HepG2 (cell line): ENCODE results near the gene FSCN2. TPM values are rescaled to one million over a fixed set of nuclear protein-coding genes. Genes with fewer than 3 reads are reported as not detected.

ENCODE experiments used
- ATAC-seq: fragments of 200-7000 bp; cut with Tn5 transposase; 3 replicates; pipeline ENCODE4 v1.9.1; 2020; ENCODE audit warnings: mild to moderate bottlenecking, moderate library complexity
- BruUV-seq: library from RNA; stranded (reverse); fragments of 400-500 nt; replicated peaks from 2 replicates; lab custom pipeline; 2021; lab: Mats Ljungman, UMichigan
- CTCF ChIA-PET: fragments of 300-600 bp; formaldehyde crosslinking; extraction: SDS; loops from one replicate; lab custom pipeline; 2021; ENCODE audit warnings: low total read pairs, inconsistent platforms, low intra/inter-chr PET ratio; lab: Yijun Ruan, JAX
- POLR2A ChIA-PET: fragments of 350-600 bp; sonication (Branson Sonifier 250); formaldehyde crosslinking; loops from one replicate; lab custom pipeline; 2020; ENCODE audit warnings: antibody characterized with exemption, inconsistent platforms; lab: Yijun Ruan, JAX
- DNase-seq: peaks from one replicate; pipeline ENCODE4 v3.0.0-alpha.2; 2015; ENCODE audit warnings: low spot score
- FAIRE-seq: peaks from 3 replicates; lab custom pipeline; 2011; peaks lifted over from hg19 to GRCh38; lab: Jason Lieb, UNC
- H2AFZ ChIP-seq: one replicate; pipeline ENCODE4 v1.6.1; 2011; ENCODE audit warnings: low read length, inconsistent platforms
- H3K27ac ChIP-seq: fragments of 300-600 bp; 3 replicates; pipeline ENCODE4 v1.8.0; 2011; ENCODE audit warnings: mixed run types, mild to moderate bottlenecking, mixed read lengths, low read length, inconsistent platforms; ENCODE audit not compliant: insufficient read depth; ENCODE audit errors: extremely low read length
- H3K27me3 ChIP-seq, 2 experiments: fragments of 200-600 bp in 1 of 2; 2 replicates in 1 of 2; 3 replicates in 1 of 2; pipeline versions ENCODE4 v1.6.0 to v1.8.0; 2011; ENCODE audit warnings: low read length in 2 of 2, mild to moderate bottlenecking in 2 of 2, moderate library complexity in 2 of 2, inconsistent platforms in 1 of 2; ENCODE audit not compliant: insufficient read depth in 2 of 2, control insufficient read depth in 1 of 2
- H3K36me3 ChIP-seq, 2 experiments: fragments of 200-600 bp in 1 of 2; replicated peaks in 1 of 2; 2 replicates in 1 of 2; 3 replicates in 1 of 2; pipeline versions ENCODE4 v1.5.1 to v1.8.0; 2011; ENCODE audit warnings: low read length in 2 of 2, inconsistent platforms in 1 of 2; ENCODE audit not compliant: insufficient read depth in 2 of 2, control insufficient read depth in 1 of 2
- H3K4me1 ChIP-seq: 2 replicates; pipeline ENCODE4 v1.5.1; 2012; ENCODE audit warnings: low read length, inconsistent platforms; ENCODE audit not compliant: insufficient read depth
- H3K4me2 ChIP-seq: 2 replicates; pipeline ENCODE4 v1.6.0; 2011; ENCODE audit warnings: low read depth, low read length, inconsistent platforms
- H3K4me3 ChIP-seq, 3 experiments: fragments of 200-600 bp in 1 of 3; sonication (generic), shearing (Covaris generic) in 1 of 3; replicated peaks in 1 of 3; 2 replicates each; pipeline ENCODE4 v1.5.1; 2011 to 2016; ENCODE audit warnings: low read length in 3 of 3, inconsistent platforms in 2 of 3, low read depth in 2 of 3, mild to moderate bottlenecking in 2 of 3, control low read depth in 1 of 3, mixed read lengths in 1 of 3; ENCODE audit not compliant: insufficient read depth in 1 of 3
- H3K79me2 ChIP-seq: one replicate; pipeline ENCODE4 v1.6.1; 2011; ENCODE audit warnings: low read length, inconsistent platforms; ENCODE audit not compliant: insufficient read depth
- H3K9ac ChIP-seq: 2 replicates; pipeline ENCODE4 v1.6.0; 2011; ENCODE audit warnings: mild to moderate bottlenecking, low read depth, low read length, inconsistent platforms; ENCODE audit not compliant: insufficient read depth
- H3K9me3 ChIP-seq: 2 replicates; pipeline ENCODE4 v1.5.1; 2012; ENCODE audit warnings: mild to moderate bottlenecking, low read length
- H4K20me1 ChIP-seq: 2 replicates; pipeline ENCODE4 v1.6.0; 2011; ENCODE audit warnings: inconsistent platforms, mild to moderate bottlenecking, low read length, moderate library complexity; ENCODE audit not compliant: insufficient read depth
- AGO2 ChIP-seq: fragments of 200-400 bp; formaldehyde crosslinking; optimal IDR thresholded peaks from 2 replicates; pipeline ENCODE3; 2017; ENCODE audit warnings: mild to moderate bottlenecking, low read depth, low read length, moderate library complexity
- EHMT2 ChIP-seq: fragments of 200-600 bp; sonication (generic); IDR thresholded peaks from 2 replicates; pipeline ENCODE4 v1.7.0; 2017; ENCODE audit warnings: antibody characterized with exemption, low read depth, low read length, borderline replicate concordance
- FOXC1 ChIP-seq: sonication (generic); formaldehyde crosslinking; IDR thresholded peaks from 2 replicates; pipeline ENCODE4 v1.8.0; 2022; ENCODE audit warnings: mild to moderate bottlenecking, missing genetic modification reagents, borderline replicate concordance
- FOXP1 ChIP-seq, 2 experiments: fragments of 450-650 bp in 1 of 2; IDR thresholded peaks; 2 replicates each; pipeline ENCODE4 v1.6.1; 2017 to 2018; ENCODE audit warnings: antibody characterized with exemption in 1 of 2
- POLR2A ChIP-seq, 2 experiments: IDR thresholded peaks; 2 replicates each; pipeline ENCODE4 v1.6.1; 2011; ENCODE audit warnings: low read depth in 2 of 2, low read length in 2 of 2, mild to moderate bottlenecking in 1 of 2, moderate library complexity in 1 of 2; ENCODE audit not compliant: insufficient read depth in 1 of 2
- SOX6 ChIP-seq, 2 experiments: fragments of 450-650 bp in 1 of 2; sonication (generic) in 1 of 2; formaldehyde crosslinking in 1 of 2; IDR thresholded peaks; 2 replicates each; pipeline versions ENCODE4 v1.4.0 to v1.6.1; 2017 to 2020; ENCODE audit warnings: antibody characterized with exemption in 1 of 2, mild to moderate bottlenecking in 1 of 2, missing genetic modification reagents in 1 of 2
- U2AF1 ChIP-seq: fragments of 200-400 bp; formaldehyde crosslinking; optimal IDR thresholded peaks from 2 replicates; pipeline ENCODE3; 2017; ENCODE audit warnings: mild to moderate bottlenecking, low read depth, low read length
- ZFP62 ChIP-seq: sonication (generic); formaldehyde crosslinking; IDR thresholded peaks from 2 replicates; pipeline ENCODE4 v1.4.0; 2020; ENCODE audit warnings: missing genetic modification reagents
- ZNF503 ChIP-seq: sonication (generic); formaldehyde crosslinking; IDR thresholded peaks from 2 replicates; pipeline ENCODE4 v1.4.0; 2020; ENCODE audit warnings: missing genetic modification reagents
- WGBS: methylation state at CpG from one replicate; pipeline ENCODE4 v1.1.6; 2017; ENCODE audit warnings: low lambda C conversion rate; 5-methylcytosine and 5-hydroxymethylcytosine counted together
- in situ Hi-C: cut with HindIII; loops from 2 replicates; pipeline ENCODE4 v1.10.0; 2017; ENCODE audit warnings: low pct_unique_long_range_greater_than_20kb; ENCODE audit not compliant: extremely low pct_ligation_motif_present
- intact Hi-C: fragments of 100-400 bp; cut with micrococcal nuclease; formaldehyde crosslinking; loops from one replicate; pipeline ENCODE4 v1.10.0; 2022; ENCODE audit not compliant: unreplicated experiment
- polyA plus RNA-seq, 8 experiments: library from polyadenylated mRNA; depleted of rRNA in 3 of 8; stranded (reverse) in 7 of 8; unstranded in 1 of 8; fragments of >200 nt; fragmentation: Illumina TruSeq in 4 of 8; extraction: Trizol in 4 of 8; gene quantifications; 2 replicates each; pipeline versions ENCODE4 v1.2.1 to v1.2.3, GENCODE V29; 2011 to 2016; ENCODE audit warnings: low read depth in 4 of 8, missing spikeins in 1 of 8, mixed read lengths in 1 of 8; ENCODE audit not compliant: insufficient read depth in 1 of 8
- small RNA-seq, 3 experiments: library from RNA; depleted of rRNA; stranded (forward); fragments of <200 nt; gene quantifications; one replicate each; pipeline ENCODE3, GENCODE V24; 2012; ENCODE audit warnings: low read depth in 2 of 3, low replicate concordance in 1 of 3; ENCODE audit not compliant: insufficient read length in 3 of 3, insufficient read depth in 2 of 3
- total RNA-seq, 5 experiments: library from RNA; depleted of rRNA; stranded (reverse); fragments of >200 nt; fragmentation: Illumina TruSeq; extraction: Trizol; gene quantifications; 2 replicates each; pipeline ENCODE4 v1.2.3, GENCODE V29; 2016; ENCODE audit warnings: low read depth in 1 of 5

The FSCN2 gene
- total and polyA plus RNA-seq, 2 of the 13 experiments (the other 11 are each of a cell fraction or from before 2014, with no cell fraction given): 0.09 TPM; not detected in 1

GRCh38 chr17:81586096-81586495 is 57.9 kb downstream of the FSCN2 start:
- POLR2A ChIA-PET: interaction anchor here (0.7 kb wide), 1 partner anchor 10 kb away, joined by 3 read pairs; no protein-coding TSS in a partner anchor
- H4K20me1 ChIP-seq: 0 out of 2 replicates have a peak, but pooled peaks cover 5% of the 10 kb centered on the region
- ATAC-seq (no peak), FAIRE-seq (no peak), DNase-seq (no peak)
- no peak overlapping the region for H3K9ac ChIP-seq
- no peak for TF ChIP-seq SOX6 (IDR thresholded peaks at IDR 0.05)
- TF ChIP-seq SOX6 (CRISPR knock-in tag; IDR thresholded peaks at IDR 0.05): no peak
- no peak for TF ChIP-seq FOXC1
- no peak for TF ChIP-seq U2AF1
- TF ChIP-seq FOXP1 (IDR thresholded peaks at IDR 0.05): no peak
- no peak for TF ChIP-seq FOXP1 (CRISPR knock-in tag; IDR thresholded peaks at IDR 0.05)
- TF ChIP-seq AGO2: no peak
- TF ChIP-seq ZFP62 (CRISPR knock-in tag): no peak
- no peak for TF ChIP-seq POLR2A (IDR thresholded peaks at IDR 0.05; ENCODE audit: insufficient read depth in 1 of 2, low read depth in 2 of 2, low read length in 2 of 2)
- no peak for TF ChIP-seq ZNF503 (CRISPR knock-in tag)
- TF ChIP-seq EHMT2: no peak
- 96% methylated on average over 4 of the region's 4 CpGs for WGBS
- no peaks in the 10 kb centered on the region for H3K27me3 ChIP-seq
- CTCF ChIA-PET: no interaction called here
- no TSS peak for BruUV-seq
- H3K27ac ChIP-seq: no peak overlapping the region
- H3K4me2 ChIP-seq: no peak overlapping the region
- H3K4me3 ChIP-seq: no peak overlapping the region
- no peaks in the 10 kb centered on the region for H3K79me2 ChIP-seq
- intact Hi-C loops (no loop called here), in situ Hi-C loops (no loop called here)
- H3K9me3 ChIP-seq: no peaks in the 10 kb centered on the region
- H3K4me1 ChIP-seq: peaks cover 18% of the 10 kb centered on the region
- H3K36me3 ChIP-seq: peaks cover 52 to 81% of the 10 kb centered on the region in 2 experiments
- H2AFZ ChIP-seq: no peak overlapping the region

Small RNAs within 50 kb of the gene (small RNA-seq; reads per million reads assigned to genes)
- gene RF00019: 0 reads per million in 3 experiments

Other genes with a start within 250 kb of the FSCN2 start
- gene SLC38A10, start 233.1 kb upstream of the FSCN2 start, total RNA-seq (2016; rRNA removed; fragmentation: Illumina TruSeq; extraction: Trizol): 23.0 and 55.8 TPM in 2 replicates
- gene SLC38A10, start 233.1 kb upstream of the FSCN2 start, polyA plus RNA-seq (2011; rRNA removed): 23.4 and 33.6 TPM in 2 replicates
- gene BAHCC1, start 132.9 kb upstream of the FSCN2 start, total RNA-seq (2016; rRNA removed; fragmentation: Illumina TruSeq; extraction: Trizol): 0.94 and 1.7 TPM in 2 replicates
- 1.4 TPM in 2 replicates for gene BAHCC1, start 132.9 kb upstream of the FSCN2 start, polyA plus RNA-seq (2011; rRNA removed)
- gene ACTG1, start 15.6 kb upstream of the FSCN2 start, total RNA-seq (2016; rRNA removed; fragmentation: Illumina TruSeq; extraction: Trizol): 973 and 1,028 TPM in 2 replicates
- 1,138 and 1,217 TPM in 2 replicates for gene ACTG1, start 15.6 kb upstream of the FSCN2 start, polyA plus RNA-seq (2011; rRNA removed)
- gene FAAP100, start 24.0 kb downstream of the FSCN2 start, total RNA-seq (2016; rRNA removed; fragmentation: Illumina TruSeq; extraction: Trizol): 13.9 and 20.8 TPM in 2 replicates
- 7.6 and 11.1 TPM in 2 replicates for gene FAAP100, start 24.0 kb downstream of the FSCN2 start, polyA plus RNA-seq (2011; rRNA removed)
- 57.0 and 64.7 TPM in 2 replicates for gene NPLOC4, start 108.7 kb downstream of the FSCN2 start, total RNA-seq (2016; rRNA removed; fragmentation: Illumina TruSeq; extraction: Trizol)
- gene NPLOC4, start 108.7 kb downstream of the FSCN2 start, polyA plus RNA-seq (2011; rRNA removed): 95.3 and 97.0 TPM in 2 replicates
- gene TSPAN10, start 108.8 kb downstream of the FSCN2 start, total RNA-seq (2016; rRNA removed; fragmentation: Illumina TruSeq; extraction: Trizol): 0.27 and 0.75 TPM in 2 replicates
- 0.54 and 0.67 TPM in 2 replicates for gene TSPAN10, start 108.8 kb downstream of the FSCN2 start, polyA plus RNA-seq (2011; rRNA removed)
- 1.0 and 1.4 TPM in 2 replicates for gene PDE6G, start 128.2 kb downstream of the FSCN2 start, total RNA-seq (2016; rRNA removed; fragmentation: Illumina TruSeq; extraction: Trizol)
- gene PDE6G, start 128.2 kb downstream of the FSCN2 start, polyA plus RNA-seq (2011; rRNA removed): 4.9 and 6.7 TPM in 2 replicates
- 34.9 and 37.5 TPM in 2 replicates for gene OXLD1, start 138.2 kb downstream of the FSCN2 start, total RNA-seq (2016; rRNA removed; fragmentation: Illumina TruSeq; extraction: Trizol)
- 27.1 and 40.3 TPM in 2 replicates for gene OXLD1, start 138.2 kb downstream of the FSCN2 start, polyA plus RNA-seq (2011; rRNA removed)
- gene CCDC137, start 138.4 kb downstream of the FSCN2 start, total RNA-seq (2016; rRNA removed; fragmentation: Illumina TruSeq; extraction: Trizol): 34.4 and 39.1 TPM in 2 replicates
- gene CCDC137, start 138.4 kb downstream of the FSCN2 start, polyA plus RNA-seq (2011; rRNA removed): 14.6 and 14.7 TPM in 2 replicates
- 18.8 and 20.8 TPM in 2 replicates for gene ARL16, start 155.4 kb downstream of the FSCN2 start, total RNA-seq (2016; rRNA removed; fragmentation: Illumina TruSeq; extraction: Trizol)
- 30.8 and 32.1 TPM in 2 replicates for gene ARL16, start 155.4 kb downstream of the FSCN2 start, polyA plus RNA-seq (2011; rRNA removed)
- gene HGS, start 155.6 kb downstream of the FSCN2 start, total RNA-seq (2016; rRNA removed; fragmentation: Illumina TruSeq; extraction: Trizol): 54.1 and 73.3 TPM in 2 replicates
- gene HGS, start 155.6 kb downstream of the FSCN2 start, polyA plus RNA-seq (2011; rRNA removed): 78.1 and 85.3 TPM in 2 replicates
- gene MRPL12, start 175.0 kb downstream of the FSCN2 start, total RNA-seq (2016; rRNA removed; fragmentation: Illumina TruSeq; extraction: Trizol): 39.1 and 72.5 TPM in 2 replicates
- gene MRPL12, start 175.0 kb downstream of the FSCN2 start, polyA plus RNA-seq (2011; rRNA removed): 94.1 and 112 TPM in 2 replicates
- gene SLC25A10, start 183.9 kb downstream of the FSCN2 start, total RNA-seq (2016; rRNA removed; fragmentation: Illumina TruSeq; extraction: Trizol): 111 and 140 TPM in 2 replicates
- 46.5 and 59.7 TPM in 2 replicates for gene SLC25A10, start 183.9 kb downstream of the FSCN2 start, polyA plus RNA-seq (2011; rRNA removed)